SH-SY5Y (cell line): Measurements from ENCODE around the gene MYRF.

ENCODE experiments used
- GATA2 ChIP-seq: IDR thresholded peaks from 2 replicates; pipeline ENCODE4 v1.6.1; 2011; ENCODE audit warnings: mild to moderate bottlenecking, low read depth, low read length
- GATA3 ChIP-seq: IDR thresholded peaks from 2 replicates; pipeline ENCODE4 v1.6.1; 2011; ENCODE audit warnings: low read depth, mild to moderate bottlenecking, low read length, moderate library complexity

DNA sequence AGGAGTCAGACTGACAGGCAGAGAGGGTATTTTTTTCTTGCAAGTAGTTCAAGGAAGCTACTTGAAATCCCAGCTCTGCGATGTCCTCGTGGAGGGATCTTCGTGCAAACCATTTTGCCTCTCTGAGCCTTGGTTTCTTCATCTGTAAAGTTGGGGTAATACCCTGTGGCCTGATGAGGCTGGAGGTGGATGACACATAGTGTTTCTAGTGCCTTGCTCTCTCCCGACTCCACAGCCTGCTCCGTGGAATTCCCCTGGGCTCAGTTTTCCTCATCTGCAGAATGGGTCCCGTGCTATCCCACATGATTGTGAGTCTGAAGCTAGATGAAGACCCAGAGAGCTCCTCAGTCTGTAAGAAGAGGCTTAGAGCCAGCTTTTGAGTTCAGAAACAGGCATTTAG, 39.6 kb upstream of the MYRF start:
- TF ChIP-seq GATA3 = no peak
- no peak for TF ChIP-seq GATA2
